Inferior parietal cortex (tissue), 1 donor: ENCODE data around the gene DBN1.

Source experiments
- DNase-seq: peaks from one replicate; pipeline ENCODE4 v3.0.0-alpha.2; 2016; ENCODE audit errors: extremely low spot score

The DBN1 gene

DNA sequence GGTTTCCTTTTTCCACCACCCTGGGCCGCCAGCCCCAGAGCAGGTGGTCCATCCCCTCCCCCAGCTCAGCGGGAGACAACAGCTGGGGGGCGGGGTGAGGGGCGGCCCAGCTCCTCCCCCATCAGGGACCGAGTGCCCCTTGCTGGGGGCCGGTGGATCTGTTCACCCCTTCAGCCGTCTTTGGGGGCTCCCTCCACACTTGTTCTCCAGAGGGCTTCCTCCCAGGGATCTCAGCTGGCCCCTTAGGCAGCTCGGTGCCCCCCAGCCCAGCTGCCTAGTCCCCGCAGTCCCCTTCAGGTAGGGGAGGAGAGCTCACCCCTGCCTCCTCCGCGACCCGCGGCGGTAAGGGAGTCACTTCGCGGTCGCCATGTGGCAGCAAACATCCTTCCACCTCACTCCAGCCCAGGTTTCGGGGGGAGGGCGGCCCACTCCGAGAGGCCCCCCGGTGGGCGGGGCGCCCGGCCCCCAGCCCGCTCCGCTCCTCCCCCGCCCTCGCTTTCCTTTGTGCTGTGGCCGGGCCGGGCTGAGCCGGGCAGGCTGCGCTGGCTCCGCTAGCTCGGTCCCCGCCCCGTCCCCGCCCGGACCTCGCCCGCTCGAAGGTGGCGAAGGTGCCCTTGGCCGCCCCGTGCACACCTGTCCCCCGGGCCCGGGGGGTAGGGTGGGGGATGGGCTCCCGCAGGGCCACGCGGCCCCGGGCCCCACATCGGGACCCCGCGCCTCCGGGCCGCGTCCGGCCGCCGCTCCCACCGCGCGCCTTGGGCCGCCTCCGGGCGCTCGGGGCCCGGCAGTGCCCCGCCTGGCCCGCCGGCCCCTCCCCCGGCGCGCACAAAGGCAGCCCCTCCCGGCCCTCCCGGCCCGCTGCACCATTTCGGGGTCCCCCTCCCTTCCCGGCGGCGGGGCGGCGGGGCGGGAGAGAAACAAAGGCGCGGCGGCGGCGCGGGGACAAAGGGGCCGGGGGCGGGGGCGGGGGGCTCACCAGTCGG, 683 bp downstream of the DBN1 start:
- no peak for DNase-seq

DNA sequence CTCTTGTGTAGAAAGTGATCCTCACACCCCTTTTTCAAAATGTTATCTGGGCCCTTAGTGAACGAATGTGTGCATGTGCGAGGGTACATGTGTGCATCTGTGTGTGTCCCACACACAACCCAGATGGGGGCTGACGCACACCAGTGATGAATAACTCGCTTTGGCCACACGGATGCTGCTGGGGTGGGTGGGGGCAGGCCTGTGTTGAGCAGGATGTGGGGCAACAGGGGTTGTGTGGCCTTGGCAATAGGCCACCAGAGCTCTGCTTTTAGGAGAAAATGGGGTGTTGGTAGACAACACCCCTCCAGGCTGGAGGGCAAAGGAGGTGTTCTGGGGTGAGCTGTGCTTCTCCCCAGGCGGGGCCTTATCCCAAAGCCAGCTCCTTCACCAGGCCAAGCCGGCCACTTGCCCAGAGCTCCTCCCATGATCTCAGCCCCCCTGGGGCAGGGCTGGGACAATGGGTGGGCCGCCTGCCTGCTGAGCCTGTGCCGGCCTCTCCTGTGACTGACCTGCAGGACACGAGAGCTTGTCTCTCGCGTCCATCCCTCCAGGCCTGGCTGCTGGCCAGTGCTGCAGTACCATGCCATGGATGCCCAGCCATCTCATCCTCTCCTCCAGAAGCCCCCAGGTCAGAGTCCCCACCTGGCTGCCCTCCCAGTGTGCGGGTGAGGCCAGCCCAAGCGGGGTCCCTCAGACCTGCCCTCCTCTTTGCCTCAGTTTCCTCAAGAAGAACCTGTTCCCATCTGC, 1.7 kb downstream of the DBN1 start:
- no peak for DNase-seq

DNA sequence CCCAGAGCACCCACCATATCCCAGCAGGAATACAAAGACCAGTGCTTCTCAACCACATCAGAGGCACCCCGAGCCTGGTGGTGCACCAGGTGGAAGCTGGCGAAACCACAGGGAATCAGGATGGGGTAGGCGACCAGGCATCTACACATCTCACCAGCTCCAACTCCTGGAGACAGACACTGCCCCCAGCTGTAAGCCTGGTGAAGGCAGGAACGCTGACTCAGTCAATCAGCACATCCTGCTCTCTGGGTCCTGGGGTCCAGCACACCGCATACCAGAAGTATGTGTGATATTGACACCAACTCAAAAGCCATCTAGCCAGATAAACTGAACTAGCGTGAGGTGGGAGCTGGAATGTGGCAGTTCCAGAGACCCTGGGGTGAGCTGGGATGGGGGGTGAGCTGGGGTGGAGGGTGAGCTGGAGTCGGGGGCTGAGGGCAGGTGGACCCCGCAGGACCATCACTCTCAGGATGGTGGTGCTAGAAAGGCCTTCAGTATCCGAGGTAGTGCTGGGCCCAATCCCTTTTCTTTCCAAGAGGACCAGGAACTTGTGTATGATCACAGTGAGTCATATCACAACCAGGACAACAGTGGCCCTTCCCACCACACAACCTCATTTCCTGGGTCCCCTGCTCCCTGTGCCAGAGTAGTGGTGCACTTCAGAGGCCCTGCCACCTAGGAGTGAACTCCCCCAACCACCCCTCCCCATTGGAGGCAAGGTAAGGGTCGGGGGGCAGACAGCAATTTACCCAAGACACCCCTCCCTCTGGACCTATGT, 2.5 kb downstream of the DBN1 start:
- no peak for DNase-seq

DNA sequence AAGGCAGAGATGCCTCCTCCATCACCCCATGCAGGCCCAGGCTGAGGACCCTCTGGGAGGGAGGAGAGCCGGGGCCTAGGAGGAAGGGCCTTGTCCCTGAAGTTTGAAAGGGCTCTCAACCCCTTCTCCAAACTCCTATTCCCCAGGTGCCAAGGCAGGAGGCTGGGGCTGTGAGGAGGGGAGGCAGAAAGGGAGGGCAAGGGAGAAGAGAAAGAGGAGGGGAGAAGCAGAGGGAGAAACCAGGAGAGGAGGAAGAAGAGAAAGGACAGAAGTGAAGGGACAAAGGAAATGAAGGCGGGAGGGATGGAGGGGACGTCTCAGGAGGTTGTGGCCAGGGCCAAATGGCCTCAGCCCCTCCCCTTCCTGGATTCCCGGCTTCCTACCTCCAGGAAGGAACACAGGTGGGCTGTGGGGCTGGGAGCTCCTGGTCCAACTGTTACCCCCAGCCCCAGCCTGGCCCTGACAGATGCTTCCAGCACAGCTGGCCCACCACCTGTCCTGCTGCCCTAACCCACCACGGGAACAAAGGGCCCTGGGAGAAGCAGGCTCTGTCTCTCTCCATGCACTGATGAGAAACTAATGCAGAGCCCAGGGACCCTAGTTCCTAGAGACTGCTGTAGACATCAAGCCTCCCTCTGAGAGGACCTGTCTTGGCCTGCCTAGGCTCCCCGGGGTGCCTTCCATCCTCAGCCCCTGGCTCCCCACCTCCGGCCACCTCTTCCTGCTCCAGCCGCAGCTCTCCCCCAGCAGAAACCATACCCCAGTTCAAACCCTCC, 3.5 kb downstream of the DBN1 start:
- no peak for DNase-seq

DNA sequence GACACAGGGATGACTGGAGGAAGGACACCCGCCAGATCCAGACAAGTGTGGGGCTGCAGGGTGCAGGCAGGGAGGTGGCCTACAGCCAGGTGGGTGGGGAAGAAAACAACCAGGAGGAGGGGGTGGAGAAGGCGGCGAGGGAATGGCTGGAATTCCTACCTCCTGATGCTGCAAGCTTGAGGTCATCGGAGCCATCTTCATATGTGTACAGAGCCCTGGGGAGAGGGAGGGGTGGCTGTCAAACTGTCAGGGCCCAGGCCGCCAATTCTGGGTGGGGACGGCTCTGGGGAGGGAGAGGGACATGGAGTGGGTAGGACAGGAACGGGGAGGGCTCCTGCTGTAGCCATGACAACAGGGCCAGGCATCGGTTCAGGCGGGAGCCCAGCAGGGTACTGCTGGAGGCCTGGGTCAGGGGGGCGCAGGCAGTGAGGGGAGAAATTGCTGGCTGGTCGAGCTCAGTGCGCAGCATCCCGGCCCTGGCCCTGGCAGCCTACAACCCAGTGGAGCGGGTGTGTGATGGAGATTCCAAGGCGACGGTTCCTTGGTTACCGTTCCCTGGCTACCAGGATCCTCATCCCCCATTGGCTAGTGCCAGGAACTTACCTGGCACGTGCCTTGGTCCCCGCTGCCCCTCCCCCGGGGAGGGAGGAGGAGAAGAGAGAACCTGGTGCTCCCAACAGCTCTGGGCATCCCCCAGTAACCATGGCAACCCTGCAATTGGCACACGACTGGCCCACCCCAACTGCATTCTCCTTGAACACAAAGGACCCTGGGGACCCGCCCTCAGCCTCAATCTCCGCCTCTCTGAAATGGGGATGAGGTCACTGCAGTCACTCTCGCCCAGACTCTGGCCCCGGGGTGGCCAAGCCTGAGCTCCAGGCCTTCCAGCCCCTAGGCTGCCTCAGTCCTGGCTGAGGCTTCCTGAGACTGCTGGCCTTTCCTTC, 4.5 kb downstream of the DBN1 start:
- DNase-seq, result no peak

DNA sequence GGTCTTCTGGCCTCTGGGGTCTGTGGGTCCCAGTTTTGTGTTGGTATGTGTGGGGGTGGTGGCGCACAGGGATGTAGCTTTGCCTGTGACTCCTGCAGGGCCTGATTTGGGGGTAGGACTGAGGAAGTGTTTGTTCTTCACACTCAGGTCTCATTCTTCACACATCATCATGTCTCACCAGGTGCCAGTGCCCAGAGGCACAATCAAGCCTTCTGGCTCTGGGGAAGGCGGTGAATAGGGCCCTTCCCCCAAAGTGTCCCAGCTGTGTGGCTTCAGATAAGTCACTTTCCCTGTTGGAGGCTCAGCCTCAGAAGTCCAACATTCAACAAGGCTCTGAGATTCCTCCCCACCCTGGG, 5.1 kb downstream of the DBN1 start:
- no peak for DNase-seq

DNA sequence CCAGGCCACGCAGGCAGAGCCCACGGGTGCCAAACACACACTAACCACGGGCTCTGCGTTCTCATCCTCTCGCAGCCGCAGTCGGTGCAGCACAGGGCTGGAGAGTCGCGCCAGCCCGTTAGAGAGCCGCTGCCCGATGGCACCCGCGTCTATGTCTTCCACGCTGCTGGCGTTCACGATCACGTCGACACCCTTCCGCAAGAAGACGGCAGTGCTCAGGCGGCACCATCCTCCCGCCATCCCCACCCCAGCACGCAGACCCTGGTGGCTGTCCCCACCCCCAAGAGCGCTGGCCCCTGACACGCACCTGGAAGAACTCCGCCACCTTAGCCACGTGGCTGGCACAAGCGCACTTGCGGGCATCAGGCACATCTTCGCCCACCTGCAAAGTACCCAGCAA, 6.0 kb downstream of the DBN1 start:
- no peak for DNase-seq

DNA sequence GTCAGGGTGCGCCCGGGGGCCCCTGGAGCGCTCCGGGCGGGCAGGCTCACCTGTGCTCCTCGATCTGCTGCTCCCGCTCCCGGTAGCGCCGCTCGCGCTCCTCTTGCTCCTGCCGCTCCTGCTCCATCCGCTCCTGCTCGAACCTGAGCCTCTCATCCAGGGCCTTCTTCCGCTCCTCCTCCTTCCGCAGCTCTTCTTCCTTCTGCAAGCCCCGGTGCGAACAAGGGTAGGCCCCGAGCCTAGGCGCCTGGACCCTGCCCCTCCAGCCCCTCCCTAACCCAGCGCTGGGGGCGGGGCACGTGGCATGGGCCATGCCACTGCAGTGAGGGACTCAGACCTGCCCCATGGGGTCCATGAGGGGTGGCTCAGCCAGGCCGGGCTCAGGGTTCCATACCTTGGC, 6.6 kb downstream of the DBN1 start:
- DNase-seq, result no peak

DNA sequence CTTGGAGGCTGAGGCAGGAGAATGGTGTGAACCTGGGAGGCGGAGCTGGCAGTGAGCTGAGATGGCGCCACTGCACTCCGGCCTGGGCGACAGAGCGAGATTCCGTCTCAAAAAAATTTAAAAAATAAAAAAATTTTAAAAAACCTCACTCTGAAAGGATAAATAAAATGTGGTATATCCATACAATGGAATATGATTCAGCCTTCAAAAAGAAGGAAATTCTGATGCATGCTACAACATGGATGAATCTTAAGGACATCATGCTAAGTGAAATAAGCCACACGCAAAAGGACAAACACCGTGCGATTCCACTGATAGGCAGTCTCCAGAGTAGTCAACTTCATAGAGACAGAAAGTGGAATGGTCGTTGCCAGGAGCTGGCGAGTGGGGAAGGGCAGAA, 8.4 kb downstream of the DBN1 start:
- DNase-seq, result no peak

DNA sequence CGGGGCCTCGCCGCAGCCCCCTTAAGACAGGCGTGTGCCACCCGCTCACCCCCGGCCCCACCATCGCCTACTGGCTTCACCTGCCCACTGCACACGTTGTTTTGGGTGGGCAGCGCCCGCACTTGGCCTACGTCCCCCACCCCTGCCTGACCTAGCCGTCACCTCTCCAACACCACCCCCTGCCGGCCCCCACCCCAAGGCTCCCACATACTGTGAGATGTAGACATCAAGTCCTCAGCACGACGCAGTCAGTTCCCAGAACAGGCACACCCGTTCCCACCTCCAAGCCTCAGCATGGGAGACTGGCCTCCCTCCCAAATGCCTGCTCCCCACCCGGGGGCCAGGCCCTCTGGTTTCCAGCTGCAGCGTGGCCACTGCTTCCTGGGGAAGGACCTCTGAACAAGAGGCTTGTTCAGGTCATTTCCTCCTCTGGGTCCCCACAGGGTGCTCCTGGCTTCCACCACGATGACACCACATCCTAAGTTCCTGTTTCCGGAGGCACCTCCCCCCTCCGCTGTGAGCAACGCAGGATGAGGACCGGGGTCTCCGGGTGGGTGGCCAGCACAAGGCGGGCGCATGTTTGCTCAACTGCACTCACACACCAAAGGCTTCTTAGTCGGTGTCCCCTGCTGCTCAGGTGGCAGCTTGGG, 11.3 kb downstream of the DBN1 start:
- no peak for DNase-seq

DNA sequence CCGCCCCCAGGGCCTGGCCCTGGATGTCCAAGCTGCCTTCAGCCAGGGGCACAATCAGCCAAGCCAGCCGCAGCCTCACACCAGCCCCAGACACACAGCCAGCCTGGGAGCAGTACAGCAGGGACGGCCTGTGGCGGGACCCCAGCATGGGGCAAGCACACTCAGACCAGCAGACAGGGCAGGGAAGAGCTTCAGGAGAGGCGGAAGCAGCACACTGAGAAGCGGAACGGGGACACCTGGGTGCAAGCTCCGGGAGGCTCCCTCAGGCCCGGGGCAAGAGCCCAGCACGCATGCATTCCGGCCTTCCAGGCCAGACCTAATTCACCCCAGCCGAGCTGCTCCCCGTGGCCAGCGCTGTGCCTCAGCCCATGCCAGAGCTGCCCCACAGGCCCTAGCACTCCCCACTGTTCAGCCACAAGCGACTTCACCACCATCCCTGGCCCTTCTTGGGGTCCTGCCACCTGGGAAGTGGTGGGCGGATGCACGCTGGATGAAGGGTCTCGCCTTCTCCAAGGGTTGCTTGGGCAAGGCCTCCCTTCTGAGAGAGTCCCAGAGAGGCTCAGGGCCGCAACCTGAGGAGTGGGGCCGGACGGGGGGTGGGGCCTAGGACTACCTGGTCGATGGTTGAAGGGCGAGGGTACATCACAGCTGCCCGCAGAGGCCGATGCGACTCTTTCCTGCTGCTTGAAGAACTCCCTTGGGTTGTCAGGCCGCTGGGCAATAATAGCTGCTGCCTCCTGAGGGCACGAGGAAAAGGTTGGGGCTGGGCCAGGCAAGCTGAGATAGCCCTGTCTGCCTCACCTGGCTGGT, 13.4 kb downstream of the DBN1 start:
- no peak for DNase-seq

DNA sequence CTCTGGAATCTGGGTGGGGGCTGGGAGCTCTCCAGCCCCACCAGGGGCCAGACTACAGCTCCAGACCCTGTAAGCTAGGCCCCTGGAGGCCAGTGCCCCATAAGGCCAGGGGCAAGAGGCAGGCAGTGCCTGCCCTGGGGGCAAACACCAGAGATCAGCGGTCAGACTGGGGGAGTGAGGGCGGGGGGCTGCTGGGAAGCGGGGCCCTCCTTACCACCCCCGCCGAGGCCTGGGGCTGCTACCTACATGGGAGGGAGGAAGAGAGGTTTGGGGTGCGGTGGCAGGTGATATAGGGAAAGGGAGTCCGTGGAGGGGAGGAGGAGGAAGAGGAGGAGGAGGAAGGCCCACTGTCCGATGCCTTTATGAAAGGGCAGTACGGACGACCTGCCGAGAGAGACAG, 14.1 kb downstream of the DBN1 start:
- DNase-seq, result no peak

DNA sequence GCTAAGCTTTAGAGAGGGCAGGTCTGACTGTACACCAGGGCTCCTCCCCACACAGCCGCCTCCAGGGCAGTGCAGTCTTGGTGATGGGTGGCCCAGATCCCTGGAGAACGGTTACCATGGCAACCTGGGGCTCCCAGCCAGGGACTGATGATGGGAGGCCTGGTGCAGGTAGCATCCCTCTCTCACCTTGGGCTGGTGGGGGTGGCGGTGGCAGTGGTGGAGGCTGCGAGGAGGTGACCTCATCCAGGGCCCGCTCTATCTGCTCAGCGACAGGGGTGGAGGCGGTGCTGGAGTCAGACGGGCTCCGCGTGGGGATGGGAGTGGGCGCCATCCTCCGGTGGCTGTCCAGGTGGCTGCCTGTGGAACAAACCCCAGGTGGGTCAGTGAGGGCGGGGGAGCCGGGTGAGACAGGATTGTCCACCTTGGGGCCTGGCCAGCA, 14.5 kb downstream of the DBN1 start:
- DNase-seq, result no peak

DNA sequence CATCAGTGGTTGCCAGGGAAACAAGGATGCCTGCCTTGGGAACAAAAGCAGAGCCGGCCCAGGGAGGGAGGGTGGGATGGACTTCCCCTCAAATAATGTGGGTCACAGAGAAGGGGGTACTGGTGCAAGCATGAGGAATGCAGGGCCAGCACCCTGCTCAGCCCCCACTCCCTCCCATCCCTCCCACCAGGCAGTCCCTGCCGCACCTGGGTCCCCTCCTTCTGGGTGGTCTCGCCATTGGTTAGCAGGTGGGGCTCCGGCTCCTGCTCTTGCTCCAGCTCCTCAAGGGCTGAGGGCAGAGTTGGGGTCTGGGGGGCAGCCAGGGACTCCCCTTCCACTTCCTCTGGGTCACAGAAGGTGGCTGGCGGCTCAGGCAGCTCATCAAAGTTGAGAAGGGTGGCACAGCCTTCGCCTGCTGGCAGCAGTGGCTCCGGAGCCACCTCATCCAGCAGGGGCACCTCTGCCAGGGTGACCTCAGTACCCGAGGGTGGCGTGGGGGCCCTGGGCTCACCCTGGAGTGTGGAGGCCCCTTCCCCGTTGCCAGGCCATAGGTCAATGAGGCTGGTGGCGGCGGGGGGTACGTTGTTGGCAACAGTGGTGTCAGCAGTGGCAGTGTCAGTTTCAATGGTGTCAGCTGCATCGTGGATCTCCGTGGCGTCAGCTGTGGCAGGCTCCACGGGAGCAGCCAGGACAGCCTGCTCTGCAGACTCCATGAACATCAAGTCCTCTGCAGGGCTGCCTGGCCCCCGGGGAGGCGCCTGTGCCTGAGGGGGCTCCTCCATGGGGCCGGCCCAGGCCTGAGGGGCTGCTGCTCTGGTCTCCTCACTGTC, 15.4 kb downstream of the DBN1 start:
- no peak for DNase-seq

DNA sequence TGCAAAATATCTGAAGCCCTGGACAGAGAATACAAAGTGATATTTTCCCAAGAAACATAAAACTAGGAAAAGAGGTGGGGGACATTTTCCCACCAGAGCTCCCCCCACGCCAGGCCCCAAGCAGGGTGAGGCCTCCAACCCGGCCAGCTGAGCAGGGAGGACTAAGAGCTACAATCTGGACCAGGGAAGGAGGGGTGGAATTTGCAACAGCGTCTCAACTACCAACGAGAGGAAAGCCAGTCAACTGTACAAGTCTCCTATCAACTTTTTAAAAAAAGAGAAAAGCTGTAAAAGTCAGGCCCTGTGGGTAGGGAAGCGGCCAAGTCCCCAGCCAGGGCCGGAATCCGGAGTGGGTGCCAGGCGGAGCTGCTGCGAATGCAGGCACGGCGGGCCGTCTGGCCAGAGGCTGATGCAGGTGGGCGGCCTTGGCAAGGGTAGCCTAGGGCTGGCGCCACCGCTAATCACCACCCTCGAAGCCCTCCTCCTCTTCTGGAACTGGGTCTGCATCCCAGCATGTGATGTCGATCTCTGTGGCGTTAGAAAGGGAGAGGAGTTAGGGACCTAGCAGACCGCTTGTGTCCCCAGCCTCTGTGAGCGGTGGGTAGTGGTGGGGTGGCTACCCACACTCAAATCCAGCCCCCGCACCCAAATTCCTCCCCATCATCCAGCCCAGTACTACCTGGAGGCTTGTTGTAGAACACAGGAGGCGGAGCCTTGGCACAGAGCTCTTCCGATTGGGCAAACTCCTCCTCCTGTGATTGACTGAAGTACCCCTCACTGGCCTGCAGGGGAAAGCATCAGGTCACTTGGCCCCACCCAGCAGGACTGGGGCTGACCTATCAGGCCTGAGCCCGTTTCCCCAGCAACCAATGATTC, 16.2 kb downstream of the DBN1 start:
- peak; percentile 93 for DNase-seq

DNA sequence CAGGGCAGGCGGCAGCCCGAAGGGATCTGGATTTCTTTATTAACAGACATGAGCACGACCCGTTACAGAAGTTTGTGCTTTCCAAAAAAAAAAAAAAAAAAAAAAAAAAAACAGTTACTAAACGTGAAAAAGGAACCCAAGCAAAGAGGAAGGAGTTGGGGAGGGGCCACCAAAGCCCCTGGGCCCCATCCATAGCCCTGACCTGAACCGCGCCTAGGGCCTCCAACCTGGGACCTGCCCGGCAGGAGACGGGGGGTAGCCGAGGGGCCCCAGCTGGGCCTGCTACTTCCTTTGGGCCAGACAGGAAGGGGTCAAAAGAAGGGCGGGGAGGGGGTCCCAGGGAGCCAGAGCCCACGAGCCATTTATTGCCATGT, 16.9 kb downstream of the DBN1 start:
- no peak for DNase-seq
